HG02623 (cell line): ENCODE results near the gene WWOX.
A peak's percentile ranks its signal among the peaks of the same experiment; 100 is the strongest.

Experiments used
- ATAC-seq: cut with Tn5 transposase; IDR thresholded peaks from one replicate; pipeline ENCODE4 v1.9.1; 2021; ENCODE audit warnings: moderate library complexity; ENCODE audit not compliant: unreplicated experiment

WWOX gene

DNA sequence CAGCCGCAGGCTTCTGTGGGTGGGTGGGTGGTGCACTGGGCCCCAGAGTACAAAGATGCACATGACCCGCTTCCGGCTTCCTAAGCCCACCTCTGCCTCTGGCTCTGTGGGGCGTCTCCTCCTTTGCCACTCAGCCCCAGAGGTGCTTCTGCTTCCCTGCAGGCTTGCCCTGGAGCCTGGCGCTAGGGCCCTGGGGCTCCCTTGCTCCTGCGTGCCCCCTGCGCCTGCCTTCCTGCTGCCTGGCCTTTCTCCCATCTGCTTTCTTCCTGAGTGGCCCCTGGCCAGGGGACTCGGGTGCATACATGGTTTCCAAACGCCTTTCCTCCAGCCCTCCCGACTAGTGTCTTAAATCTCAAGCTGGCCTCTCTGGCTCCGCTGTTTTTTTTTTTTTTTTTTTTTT lies 3.4 kb downstream of the WWOX start:
- ATAC-seq, result no peak

DNA sequence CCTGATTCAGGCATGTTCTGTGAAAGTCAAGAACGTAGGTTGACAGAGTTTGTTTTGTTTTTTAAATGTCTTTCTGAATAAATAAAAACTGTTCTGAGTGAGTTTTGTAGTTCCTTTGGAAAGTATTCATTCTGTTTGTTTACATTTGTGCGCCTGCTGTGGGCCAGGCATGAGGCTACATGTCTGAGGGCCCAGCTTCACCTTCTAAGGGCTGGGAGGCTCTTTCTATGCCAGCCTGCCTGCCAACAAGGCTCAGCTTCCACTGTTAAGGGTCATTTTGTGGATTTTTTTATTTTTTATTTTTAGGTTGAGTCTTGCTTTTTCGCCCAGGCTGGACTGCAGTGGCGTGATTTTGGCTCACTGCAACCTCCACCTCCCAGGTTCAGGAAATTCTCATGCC lies 6.1 kb downstream of the WWOX start:
- ATAC-seq, result no peak

DNA sequence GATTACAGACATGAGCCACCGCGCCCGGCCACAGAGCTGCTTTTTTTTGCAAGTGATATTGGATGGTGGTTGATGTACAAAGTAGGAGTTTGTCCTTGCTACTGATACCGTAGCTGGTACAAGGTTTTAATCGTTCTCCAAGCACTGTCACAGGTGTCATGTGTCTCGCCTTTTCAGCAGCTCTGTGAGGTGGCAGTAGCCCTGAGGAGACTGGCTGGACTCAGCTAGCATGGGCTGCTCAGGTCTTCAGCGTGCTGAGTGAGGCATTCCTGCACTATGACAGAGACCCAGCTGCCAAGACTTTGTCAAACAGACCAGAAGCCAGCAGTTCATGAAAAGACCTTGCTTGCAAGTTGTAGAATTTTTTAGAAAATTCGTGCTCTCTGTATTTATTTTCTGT lies 7.2 kb downstream of the WWOX start:
- ATAC-seq, result no peak

DNA sequence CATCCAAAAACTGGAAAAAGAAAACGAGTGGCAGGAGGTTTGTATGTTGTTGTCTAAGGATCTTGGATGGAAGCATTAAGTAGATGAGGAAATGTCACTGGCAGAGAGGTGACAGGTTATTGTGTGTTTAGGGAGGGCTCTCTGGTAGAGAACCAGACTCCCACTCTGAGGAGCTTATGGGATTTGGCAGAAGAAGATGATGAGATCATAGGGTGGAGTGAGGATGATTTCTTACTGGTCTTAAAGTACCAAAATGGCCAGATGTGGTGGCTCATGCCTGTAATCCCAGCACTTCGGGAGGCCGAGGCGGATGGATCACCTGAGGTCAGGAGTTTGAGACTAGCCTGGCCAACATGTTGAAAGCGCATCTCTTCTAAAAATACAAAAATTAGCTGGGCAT lies 9.0 kb downstream of the WWOX start:
- no peak for ATAC-seq

DNA sequence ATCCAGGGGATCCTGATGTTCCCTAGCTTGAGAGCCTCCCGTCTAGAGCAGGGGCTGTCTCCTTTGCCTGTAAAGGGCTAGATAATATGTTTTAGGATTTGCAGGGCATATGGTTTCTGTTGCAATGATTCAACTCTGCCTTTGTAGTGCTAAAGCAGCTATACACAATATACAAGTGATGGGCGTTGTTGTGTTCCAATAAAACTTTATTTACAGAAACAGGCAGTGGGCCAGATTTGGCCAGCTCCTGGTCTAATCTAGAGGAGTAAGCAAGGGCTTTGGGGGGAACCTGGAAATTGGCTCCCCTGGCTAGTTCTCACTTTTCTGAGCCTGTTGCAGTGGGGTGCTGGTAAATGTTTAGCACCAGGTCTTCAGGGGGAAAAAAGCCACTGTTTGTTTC lies 13.8 kb downstream of the WWOX start:
- ATAC-seq, result no peak

DNA sequence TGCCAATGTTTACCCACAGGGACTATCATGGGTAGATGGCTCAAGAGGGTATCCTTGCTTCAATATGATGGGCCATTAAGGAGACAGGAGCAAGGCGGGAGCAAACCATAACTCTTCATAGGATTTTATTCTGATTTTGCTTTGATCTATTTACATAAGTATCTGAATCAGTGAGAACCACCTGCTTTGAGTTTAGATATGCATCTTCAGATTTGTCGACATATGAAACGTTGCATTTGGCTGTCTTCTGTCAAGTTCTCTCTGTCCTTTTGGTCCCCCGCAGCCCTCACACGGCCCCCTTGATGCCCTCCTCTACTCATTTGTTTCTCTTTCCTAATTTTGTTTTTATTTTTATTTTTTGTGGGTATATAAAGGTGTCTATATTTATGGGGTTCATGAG lies 16.2 kb downstream of the WWOX start:
- no peak for ATAC-seq

DNA sequence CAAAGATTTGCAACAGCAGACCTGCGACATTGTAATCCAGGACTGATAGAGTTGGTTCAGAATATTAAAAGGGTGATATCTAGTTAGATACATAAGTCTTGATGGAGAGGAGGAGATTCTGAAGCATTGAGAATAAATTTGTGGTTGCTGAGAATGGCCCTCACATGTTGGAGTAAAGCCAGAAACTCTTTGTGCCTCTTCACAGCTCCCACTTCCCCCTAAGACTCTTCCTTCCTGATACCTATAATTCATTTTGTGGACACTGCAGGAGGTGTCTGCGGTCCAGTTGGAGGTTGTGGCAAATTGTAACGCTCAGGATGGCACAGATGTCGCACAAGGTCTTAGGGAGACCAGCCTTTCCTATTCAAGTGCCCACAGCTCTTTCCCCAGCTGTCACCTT lies 17.5 kb downstream of the WWOX start:
- ATAC-seq, result no peak

DNA sequence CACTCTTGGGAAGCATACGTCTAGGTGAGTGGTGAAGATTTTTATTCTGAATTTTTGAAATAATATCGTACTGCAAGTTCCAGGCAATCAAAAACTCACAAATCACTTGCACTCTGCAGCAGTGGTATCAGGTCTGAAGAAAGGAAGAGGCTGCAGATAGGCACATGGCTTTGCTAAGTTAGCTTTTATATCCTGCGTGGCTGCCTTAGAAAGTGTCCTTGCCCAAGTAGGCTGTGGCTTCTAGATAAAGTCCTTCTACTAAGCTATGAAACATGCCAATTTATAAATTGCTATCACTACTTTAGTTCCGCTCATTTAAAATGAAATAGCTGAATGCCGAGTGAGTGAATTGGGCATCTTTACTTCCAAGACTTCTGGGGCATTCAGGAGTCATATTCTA lies 17.9 kb downstream of the WWOX start:
- no peak for ATAC-seq

DNA sequence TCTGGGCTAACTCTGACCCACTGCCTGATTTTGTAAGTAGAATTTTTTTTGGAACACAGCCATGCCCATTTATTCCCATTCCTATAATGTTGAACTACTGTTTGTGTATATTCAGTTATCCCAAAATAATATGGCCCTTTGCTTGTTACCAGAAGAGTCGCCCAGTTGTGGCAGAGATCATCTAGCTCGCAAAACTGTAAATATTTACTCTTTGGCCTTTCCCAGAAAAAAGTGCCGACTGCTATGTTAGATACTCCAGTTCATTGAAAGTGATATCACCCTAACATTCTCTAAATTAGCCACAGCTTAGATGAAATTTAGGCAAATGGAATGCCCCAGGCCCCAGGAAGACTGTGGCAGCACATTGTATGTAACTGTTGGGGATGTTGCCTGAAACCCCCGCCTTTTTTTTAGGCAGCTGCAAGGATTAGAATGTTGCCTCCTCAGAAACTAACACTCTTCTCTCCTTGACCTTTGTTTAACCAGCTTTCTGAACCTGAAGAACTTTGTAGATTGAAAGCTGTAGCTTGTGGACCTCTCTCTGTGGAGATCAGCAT lies 19.1 kb downstream of the WWOX start:
- ATAC-seq, result no peak

DNA sequence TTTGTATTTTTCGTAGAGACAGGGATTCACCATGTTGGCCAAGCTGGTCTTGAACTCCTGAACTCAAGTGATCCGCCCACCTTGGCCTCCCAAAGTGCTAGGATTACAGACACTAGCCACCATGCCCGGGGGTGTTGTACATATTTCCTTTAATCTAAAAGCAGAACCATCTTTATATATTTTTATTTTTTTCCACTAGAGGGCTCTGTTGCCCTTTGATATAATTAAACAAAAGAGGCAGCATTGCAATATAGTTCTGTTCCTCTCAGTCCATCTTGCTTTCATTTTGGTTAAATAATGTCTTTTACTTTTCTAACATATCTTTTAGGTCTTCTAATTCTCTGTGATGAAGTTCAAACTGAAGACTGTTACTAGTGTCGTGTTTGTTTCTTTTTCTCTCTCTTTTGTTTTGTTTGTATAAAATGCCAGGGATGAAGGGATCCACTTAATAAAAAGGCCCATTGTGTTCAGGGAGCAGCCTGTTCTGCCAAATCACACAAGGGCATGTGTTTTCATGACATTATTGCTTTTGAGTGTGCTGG lies 23.4 kb downstream of the WWOX start:
- peak; percentile 78 for ATAC-seq

DNA sequence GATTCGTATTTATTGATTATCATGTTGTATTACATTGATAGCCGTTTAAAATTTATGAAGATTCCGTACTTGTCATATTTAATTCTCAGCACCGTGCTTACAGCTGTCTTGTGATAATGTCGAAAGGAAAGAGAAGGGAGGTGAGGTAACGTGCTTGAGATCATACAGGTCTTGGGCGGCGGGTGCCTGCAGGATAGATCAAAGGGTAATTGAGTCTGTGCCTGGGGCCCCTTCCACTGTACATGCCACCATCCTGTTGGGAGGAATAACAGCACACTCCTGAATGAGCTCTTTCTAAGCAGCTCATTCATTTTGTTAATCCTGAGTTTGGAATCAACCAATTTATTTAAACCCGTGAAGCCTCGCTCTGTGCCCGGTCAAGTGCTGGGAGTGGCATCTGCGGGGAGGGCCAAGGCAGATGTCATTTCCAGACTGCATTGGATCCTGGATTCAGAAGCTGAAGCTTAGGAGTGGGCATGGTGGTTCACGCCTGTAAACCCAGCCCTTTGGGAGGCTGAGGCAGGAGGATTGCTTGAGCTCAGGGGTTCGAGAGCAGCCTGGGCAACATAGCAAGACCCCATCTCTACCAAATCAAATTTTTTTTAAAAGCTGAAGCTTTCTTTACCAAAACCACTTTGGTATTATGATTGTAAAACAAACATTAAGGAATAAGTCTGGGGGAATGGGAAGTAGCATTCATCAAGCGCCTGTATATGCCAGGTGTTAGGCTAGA lies 25.8 kb downstream of the WWOX start:
- ATAC-seq, result no peak

DNA sequence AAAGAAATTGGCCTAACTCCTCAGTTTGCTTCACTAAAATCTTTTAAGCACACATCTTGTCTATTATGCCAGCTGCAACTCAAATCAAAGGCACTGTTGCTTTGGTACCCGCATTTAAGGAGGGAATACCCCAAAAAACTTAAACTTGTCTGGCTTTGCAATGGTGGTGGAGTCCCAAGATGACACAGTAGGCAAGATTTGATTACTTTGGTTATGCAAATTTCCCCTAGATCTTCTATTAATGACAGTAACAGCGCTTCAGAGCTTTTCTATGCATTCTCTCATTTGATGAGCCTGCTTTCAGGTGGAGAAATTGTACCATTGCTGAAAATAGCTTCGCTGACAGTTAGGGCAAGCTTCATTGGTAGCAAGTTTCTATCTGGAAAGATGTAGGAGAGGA lies 27.2 kb downstream of the WWOX start:
- ATAC-seq, result no peak

DNA sequence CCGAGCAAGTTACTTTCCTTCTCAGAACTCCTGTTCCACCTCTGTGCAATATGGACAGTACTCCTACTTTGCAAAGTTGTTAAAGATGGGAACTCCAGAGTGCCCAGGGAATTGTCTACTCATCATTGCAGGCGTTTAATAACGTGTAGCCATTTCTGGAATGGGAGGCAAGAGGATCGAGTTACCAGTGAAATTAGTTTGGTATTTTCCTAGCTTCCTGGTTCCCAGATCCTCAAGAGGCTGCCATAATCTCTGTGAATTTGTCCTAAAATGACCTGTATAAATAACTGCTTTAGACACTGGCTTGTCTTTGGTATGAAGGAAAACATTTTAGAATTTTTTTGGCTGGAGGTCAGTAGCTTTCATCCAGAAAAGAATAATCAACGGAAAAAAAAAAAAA lies 27.7 kb downstream of the WWOX start:
- no peak for ATAC-seq

DNA sequence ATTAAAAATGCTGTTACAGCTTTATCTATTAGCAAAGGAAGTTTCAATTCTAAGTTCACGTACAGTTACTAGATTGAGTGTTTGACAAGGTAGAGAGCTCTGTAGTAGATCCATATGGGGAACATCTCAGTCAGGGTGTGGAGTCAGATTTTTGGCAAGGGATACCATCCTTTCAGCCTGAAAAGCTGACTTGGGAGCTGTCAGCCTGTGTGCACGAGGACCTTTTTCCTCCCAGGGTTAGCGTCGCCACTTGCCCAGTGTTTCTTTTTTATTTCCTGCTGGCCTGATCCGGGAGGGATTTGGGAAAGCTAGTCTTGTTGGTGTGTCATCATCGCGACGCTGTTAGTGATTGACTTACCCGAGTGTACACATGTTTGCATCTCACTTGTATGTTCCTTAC lies 29.5 kb downstream of the WWOX start:
- ATAC-seq, result no peak

DNA sequence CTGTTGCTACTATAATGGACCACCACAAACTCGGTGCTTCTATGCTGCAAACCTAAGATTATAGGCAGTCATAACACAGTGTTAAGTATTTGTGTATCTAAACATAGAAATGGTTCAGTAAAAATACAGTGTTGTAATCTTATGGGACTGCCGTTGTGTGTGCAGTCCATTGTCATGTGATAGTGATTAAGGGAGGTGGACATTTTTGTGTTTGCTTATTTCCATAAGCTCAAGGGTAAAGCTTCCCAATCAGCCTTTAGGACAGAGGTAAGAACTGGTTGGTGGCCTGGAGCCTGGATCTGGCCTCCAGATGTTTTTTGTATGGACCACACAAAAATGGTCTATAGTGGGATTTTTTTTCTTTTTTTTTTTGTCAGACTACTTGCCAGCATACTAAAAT lies 29.9 kb downstream of the WWOX start:
- ATAC-seq, result no peak

DNA sequence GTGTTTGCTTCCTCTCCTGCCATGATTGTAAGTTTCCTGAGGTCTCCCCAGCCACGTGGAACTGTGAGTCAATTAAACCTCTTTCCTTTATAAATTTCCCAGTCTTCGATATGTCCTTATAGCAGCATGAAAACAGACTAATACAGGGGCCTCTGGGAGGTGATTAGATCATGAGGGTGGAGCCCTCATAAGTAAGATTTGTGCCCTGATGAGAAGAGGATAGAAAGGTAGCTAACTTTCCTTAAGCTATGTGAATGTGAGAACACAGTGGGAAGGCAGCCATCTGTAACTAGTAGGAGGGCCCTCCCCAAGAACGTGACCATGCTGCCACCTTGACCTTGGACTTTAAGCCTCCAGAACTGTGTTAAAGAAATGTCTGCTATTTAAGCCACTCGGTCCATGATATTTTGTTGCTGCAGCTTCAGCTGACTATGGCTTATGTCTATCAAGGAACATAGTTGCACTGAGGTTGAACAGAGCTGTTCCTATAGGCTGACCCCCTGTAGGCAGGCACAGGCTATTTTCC lies 30.7 kb downstream of the WWOX start:
- no peak for ATAC-seq

DNA sequence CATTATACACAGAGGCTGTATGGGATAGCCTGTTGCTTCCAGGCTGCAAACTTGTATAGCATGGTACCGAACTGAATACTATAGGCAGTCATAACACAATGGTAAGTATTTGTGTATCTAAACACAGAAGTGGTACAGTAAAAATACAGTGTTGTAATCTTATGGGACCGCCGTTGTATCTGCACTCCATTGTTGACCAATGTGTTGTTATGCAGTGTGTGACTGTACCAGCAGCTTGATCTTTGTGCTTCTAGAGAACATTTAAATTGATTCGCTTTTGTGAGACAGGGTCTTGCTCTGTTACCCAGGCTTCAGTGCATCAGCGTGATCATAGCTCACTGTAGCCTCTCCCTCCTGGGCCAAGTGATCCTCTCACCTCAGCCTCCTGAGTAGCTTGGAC lies 31.5 kb downstream of the WWOX start:
- ATAC-seq, result no peak

DNA sequence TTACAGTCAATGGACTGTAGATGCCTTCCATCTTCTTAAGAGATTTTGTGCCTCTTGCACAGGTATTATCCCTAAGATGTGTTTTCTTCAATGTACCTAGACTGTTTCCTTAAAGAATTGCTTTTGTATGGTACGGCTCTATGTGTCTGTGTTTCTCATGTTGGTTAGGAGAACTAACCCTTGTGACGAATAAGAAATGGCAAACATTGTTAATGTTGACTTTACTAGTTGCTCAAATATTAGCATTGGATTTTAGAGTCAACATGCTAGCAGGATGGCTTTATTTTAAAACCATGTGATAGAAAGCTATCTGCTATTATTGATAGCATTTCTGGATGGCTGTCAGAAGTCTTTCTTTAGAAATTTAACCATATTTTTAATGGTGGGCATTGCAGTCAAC lies 34.5 kb downstream of the WWOX start:
- ATAC-seq, result no peak

DNA sequence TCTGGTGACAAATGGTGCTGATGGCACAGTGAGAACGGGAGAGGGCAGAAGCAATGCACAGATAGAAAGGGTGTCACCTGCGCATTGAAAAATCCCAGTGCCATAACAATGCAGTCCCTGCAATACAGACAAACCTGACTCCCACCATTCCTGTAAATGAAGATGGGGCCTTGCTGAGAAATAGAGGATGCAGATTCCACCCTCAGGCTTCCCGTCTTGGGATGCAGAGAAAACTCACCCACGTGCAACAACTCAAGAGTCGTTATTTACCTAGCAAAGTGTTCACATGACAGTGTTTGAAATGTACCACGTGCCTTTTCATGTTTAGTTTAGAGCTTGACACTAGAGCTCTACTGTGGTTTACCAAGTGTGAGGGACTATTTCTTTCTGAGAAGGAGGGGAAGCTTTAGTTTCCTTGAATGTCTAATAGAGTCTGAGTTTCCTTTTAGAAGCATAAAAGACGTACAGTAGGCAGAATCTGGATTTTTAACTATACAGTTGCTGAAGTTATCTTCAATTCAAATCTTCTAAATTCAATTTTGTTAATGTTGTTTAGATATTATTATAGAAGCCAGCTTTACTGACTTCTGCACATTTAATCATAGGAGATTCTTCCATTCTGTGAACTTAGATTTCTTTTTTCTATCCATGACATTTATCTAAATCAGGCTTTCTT lies 35.6 kb downstream of the WWOX start:
- ATAC-seq, result no peak

DNA sequence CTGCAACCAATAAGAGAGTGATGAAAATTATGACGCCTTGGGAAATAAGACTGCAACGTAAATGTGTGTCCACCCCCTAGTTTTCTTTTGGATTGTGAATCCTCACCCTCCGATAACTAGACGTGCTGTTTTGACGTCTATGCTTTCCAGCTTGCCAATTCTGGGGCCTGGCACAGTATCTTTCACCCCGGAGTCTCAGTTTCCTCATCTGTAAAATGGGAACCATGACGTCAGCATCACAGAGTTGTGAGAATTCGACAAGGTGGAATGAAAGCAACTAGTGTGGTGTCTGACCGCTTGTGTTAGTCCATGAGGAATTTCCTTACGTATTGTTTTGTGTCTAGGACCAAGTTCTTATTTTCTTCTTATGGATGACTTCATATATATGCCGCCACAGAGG lies 37.7 kb downstream of the WWOX start:
- no peak for ATAC-seq

DNA sequence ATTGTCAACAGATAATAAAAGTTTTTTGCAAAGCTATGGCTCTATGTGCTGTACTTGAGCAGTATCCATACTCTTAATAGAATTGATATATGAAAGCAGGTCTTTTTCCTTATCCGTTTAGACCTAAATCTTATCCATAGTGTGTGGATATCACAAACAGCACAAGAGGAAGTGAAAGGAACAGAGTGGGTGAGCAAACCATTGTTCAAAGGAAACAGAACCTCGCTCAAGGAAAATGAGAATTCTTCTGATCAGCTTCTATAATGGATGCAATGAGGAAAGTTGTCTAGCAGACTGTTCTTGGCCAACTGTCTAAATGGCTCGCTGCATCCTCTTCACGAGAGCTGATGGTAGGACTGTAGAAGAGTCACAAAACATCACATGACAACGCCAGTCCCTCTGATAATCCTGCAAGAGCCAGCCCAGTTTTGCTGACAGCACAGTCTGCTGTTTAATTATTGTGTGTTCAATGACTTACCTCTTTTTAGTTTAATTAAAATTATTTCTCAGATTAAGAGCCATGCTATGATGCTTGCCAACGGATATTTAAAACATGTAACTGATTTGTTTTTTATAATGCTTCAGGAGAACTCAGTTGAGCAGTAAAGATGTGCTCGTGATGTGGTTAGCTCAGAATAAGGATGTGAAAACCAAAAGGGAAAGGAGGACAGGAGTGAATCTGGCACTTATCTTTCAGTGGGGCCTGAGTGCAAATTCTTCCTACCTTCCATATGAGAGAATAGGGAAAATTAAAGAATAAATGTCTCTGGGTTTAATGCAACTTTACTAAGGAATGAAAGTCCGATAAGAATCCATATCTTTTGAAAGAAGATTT lies 38.5 kb downstream of the WWOX start:
- ATAC-seq, result no peak
